SU-DHL-6 (cell line): ENCODE measurements around the gene UTP14A.

Experiments used
- H2AFZ ChIP-seq: fragments of 200-600 bp; sonication (generic); 2 replicates; pipeline ENCODE4 v1.6.1; 2014; ENCODE audit warnings: low read depth, mild to moderate bottlenecking, moderate library complexity, mixed read lengths, antibody characterized with exemption, low read length; ENCODE audit not compliant: severe bottlenecking
- H3F3A ChIP-seq: fragments of 200-600 bp; shearing (Covaris generic); 2 replicates; pipeline ENCODE4 v1.6.0; 2016; ENCODE audit warnings: antibody characterized with exemption, mild to moderate bottlenecking; ENCODE audit not compliant: insufficient read depth
- H3K27ac ChIP-seq: fragments of 200-600 bp; sonication (generic); 2 replicates; pipeline ENCODE4 v1.5.1; 2016; ENCODE audit warnings: low read depth, mild to moderate bottlenecking, low read length, moderate library complexity, mixed read lengths
- H3K27me3 ChIP-seq: fragments of 200-600 bp; sonication (generic), shearing (Covaris generic); 2 replicates; pipeline ENCODE4 v1.6.0; 2014; ENCODE audit warnings: mild to moderate bottlenecking, low read length
- H3K36me3 ChIP-seq: fragments of 200-600 bp; sonication (generic); 2 replicates; pipeline ENCODE4 v1.6.1; 2014; ENCODE audit warnings: mild to moderate bottlenecking, low read length, mixed read lengths
- H3K4me2 ChIP-seq: fragments of 300-600, 200-600 bp; shearing (Covaris generic), sonication (generic); 2 replicates; pipeline ENCODE4 v1.6.0; 2014; ENCODE audit warnings: low read length, low read depth, mild to moderate bottlenecking; ENCODE audit not compliant: poor library complexity, severe bottlenecking
- H3K4me3 ChIP-seq: fragments of 200-600 bp; sonication (generic); 2 replicates; pipeline ENCODE4 v1.5.1; 2014; ENCODE audit warnings: antibody characterized with exemption, low read length, mild to moderate bottlenecking, mixed read lengths; ENCODE audit not compliant: insufficient read depth, poor library complexity, severe bottlenecking
- H3K79me2 ChIP-seq: fragments of 200-600 bp; sonication (generic); 2 replicates; pipeline ENCODE4 v1.6.1; 2014; ENCODE audit warnings: mild to moderate bottlenecking, low read length, moderate library complexity; ENCODE audit not compliant: insufficient read depth
- H3K9ac ChIP-seq: fragments of 200-600 bp; sonication (generic); 2 replicates; pipeline ENCODE4 v1.7.0; 2014; ENCODE audit warnings: mild to moderate bottlenecking, low read length
- H3K9me2 ChIP-seq: fragments of 200-600 bp; sonication (generic); replicated peaks from 2 replicates; pipeline ENCODE4 v1.6.1; 2014; ENCODE audit warnings: low read length; ENCODE audit not compliant: insufficient read depth
- H3K9me3 ChIP-seq: fragments of 200-600 bp; sonication (generic); 2 replicates; pipeline ENCODE4 v1.6.1; 2014; ENCODE audit warnings: low read length, mixed read lengths; ENCODE audit not compliant: insufficient read depth
- H4K20me1 ChIP-seq: fragments of 200-600 bp; sonication (generic); 2 replicates; pipeline ENCODE4 v1.6.1; 2014; ENCODE audit warnings: low read depth, mild to moderate bottlenecking, antibody characterized with exemption, low read length, moderate library complexity, mixed read lengths
- CTCF ChIP-seq: fragments of 200-600 bp; sonication (generic); IDR thresholded peaks from one replicate; pipeline ENCODE4 v1.5.1; 2017; ENCODE audit warnings: antibody characterized with exemption, mild to moderate bottlenecking, low read length, moderate library complexity; ENCODE audit not compliant: insufficient read depth, poor library complexity, severe bottlenecking
- EZH2phosphoT487 ChIP-seq: fragments of 200-600 bp; sonication (generic), shearing (Covaris generic); conservative IDR thresholded peaks from 2 replicates; pipeline ENCODE4 v1.6.1; 2018; ENCODE audit warnings: mild to moderate bottlenecking, antibody characterized with exemption, low read length, moderate library complexity, mixed read lengths

Gene UTP14A

GRCh38 chrX:129965166-129965565 is 59.2 kb downstream of the UTP14A start:
- H3K79me2 ChIP-seq = no peaks in the 10 kb centered on the region
- 0 out of 2 replicates have a peak, but pooled peaks cover 4% of the 10 kb centered on the region for H3F3A ChIP-seq
- H3K36me3 ChIP-seq = no peaks in the 10 kb centered on the region
- H3K27me3 ChIP-seq = no peaks in the 10 kb centered on the region
- no peak overlapping the region for H3K4me3 ChIP-seq
- H3K27ac ChIP-seq = no peak overlapping the region
- H3K9me3 ChIP-seq = no peaks in the 10 kb centered on the region
- no peaks in the 10 kb centered on the region for H4K20me1 ChIP-seq
- H3K4me2 ChIP-seq = no peak overlapping the region
- TF ChIP-seq EZH2phosphoT487 (no peak), CTCF (no peak)
- no peaks in the 10 kb centered on the region for H3K9me2 ChIP-seq
- no peak overlapping the region for H2AFZ ChIP-seq
- no peak overlapping the region for H3K9ac ChIP-seq

- TF ChIP-seq CTCF (no peak), EZH2phosphoT487 (no peak)
- Histone ChIP-seq H3K4me2 (no peak overlapping the region), H3K9me3 (no peaks in the 10 kb centered on the region), H3K9ac (no peak overlapping the region), H3K79me2 (no peaks in the 10 kb centered on the region), H3K27me3 (no peaks in the 10 kb centered on the region), H3K4me3 (no peak overlapping the region), H3K27ac (no peak overlapping the region), H4K20me1 (no peaks in the 10 kb centered on the region), H3K9me2 (no peaks in the 10 kb centered on the region), H3K36me3 (no peaks in the 10 kb centered on the region), H2AFZ (no peak overlapping the region), H3F3A (no peaks in the 10 kb centered on the region)
These were observed 63.0 kb downstream of the UTP14A start for GRCh38 chrX:129968968-129969367.

GRCh38 chrX:129976441-129976840 is 70.5 kb downstream of the UTP14A start:
- H3K4me2 ChIP-seq = no peak overlapping the region
- no peak overlapping the region for H3K27ac ChIP-seq
- no peak overlapping the region for H2AFZ ChIP-seq
- no peaks in the 10 kb centered on the region for H3K79me2 ChIP-seq
- H3K27me3 ChIP-seq = no peaks in the 10 kb centered on the region
- H3K9ac ChIP-seq = no peak overlapping the region
- H3F3A ChIP-seq = no peaks in the 10 kb centered on the region
- H3K9me2 ChIP-seq = no peaks in the 10 kb centered on the region
- TF ChIP-seq EZH2phosphoT487 = no peak
- TF ChIP-seq CTCF = no peak
- H4K20me1 ChIP-seq = no peaks in the 10 kb centered on the region
- H3K4me3 ChIP-seq = no peak overlapping the region
- no peaks in the 10 kb centered on the region for H3K9me3 ChIP-seq
- no peaks in the 10 kb centered on the region for H3K36me3 ChIP-seq
